Neural cell (in vitro differentiated cells): ENCODE measurements around the gene C1orf35.

Experiments
- EP300 ChIP-seq: fragments of 450-650 bp; conservative IDR thresholded peaks from 2 replicates; pipeline ENCODE4 v1.6.1; 2014; ENCODE audit warnings: antibody characterized with exemption, mild to moderate bottlenecking, moderate library complexity; ENCODE audit not compliant: poor library complexity, severe bottlenecking
- EZH2 ChIP-seq: fragments of 200-600, 300-800 bp; shearing (Covaris generic), sonication (generic); IDR thresholded peaks from 2 replicates; pipeline ENCODE4 v1.6.1; 2014; ENCODE audit warnings: antibody characterized with exemption, low read length, borderline replicate concordance, mild to moderate bottlenecking; ENCODE audit not compliant: insufficient read depth, poor library complexity, severe bottlenecking
- POLR2AphosphoS5 ChIP-seq: IDR thresholded peaks from 2 replicates; pipeline ENCODE4 v1.6.1; 2012
- RAD21 ChIP-seq: fragments of 450-650 bp; conservative IDR thresholded peaks from 2 replicates; pipeline ENCODE4 v1.6.1; 2014; ENCODE audit warnings: antibody characterized with exemption, mild to moderate bottlenecking, moderate library complexity
- TAF1 ChIP-seq: IDR thresholded peaks from 2 replicates; pipeline ENCODE4 v1.6.1; 2012; ENCODE audit warnings: low read depth
- TF ChIP-seq, protein P1 (sequence below): fragments of 450-650 bp; IDR thresholded peaks from 2 replicates; pipeline ENCODE4 v1.5.1; 2014; ENCODE audit warnings: antibody characterized with exemption, mild to moderate bottlenecking, moderate library complexity; ENCODE audit not compliant: poor library complexity, severe bottlenecking
- TF ChIP-seq, protein P2 (sequence below): IDR thresholded peaks from 2 replicates; pipeline ENCODE4 v1.6.1; 2012; ENCODE audit warnings: borderline replicate concordance

DNA sequence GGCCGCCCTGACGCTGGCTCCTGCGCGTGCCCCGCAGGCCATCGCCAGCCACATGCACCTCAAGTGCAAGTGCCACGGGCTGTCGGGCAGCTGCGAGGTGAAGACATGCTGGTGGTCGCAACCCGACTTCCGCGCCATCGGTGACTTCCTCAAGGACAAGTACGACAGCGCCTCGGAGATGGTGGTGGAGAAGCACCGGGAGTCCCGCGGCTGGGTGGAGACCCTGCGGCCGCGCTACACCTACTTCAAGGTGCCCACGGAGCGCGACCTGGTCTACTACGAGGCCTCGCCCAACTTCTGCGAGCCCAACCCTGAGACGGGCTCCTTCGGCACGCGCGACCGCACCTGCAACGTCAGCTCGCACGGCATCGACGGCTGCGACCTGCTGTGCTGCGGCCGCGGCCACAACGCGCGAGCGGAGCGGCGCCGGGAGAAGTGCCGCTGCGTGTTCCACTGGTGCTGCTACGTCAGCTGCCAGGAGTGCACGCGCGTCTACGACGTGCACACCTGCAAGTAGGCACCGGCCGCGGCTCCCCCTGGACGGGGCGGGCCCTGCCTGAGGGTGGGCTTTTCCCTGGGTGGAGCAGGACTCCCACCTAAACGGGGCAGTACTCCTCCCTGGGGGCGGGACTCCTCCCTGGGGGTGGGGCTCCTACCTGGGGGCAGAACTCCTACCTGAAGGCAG lies 44.0 kb downstream of the C1orf35 start:
- TF ChIP-seq, protein P1, sequence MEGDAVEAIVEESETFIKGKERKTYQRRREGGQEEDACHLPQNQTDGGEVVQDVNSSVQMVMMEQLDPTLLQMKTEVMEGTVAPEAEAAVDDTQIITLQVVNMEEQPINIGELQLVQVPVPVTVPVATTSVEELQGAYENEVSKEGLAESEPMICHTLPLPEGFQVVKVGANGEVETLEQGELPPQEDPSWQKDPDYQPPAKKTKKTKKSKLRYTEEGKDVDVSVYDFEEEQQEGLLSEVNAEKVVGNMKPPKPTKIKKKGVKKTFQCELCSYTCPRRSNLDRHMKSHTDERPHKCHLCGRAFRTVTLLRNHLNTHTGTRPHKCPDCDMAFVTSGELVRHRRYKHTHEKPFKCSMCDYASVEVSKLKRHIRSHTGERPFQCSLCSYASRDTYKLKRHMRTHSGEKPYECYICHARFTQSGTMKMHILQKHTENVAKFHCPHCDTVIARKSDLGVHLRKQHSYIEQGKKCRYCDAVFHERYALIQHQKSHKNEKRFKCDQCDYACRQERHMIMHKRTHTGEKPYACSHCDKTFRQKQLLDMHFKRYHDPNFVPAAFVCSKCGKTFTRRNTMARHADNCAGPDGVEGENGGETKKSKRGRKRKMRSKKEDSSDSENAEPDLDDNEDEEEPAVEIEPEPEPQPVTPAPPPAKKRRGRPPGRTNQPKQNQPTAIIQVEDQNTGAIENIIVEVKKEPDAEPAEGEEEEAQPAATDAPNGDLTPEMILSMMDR = no peak
- TF ChIP-seq EP300 (no peak), RAD21 (no peak), TAF1 (no peak), EZH2 (no peak), POLR2AphosphoS5 (no peak)
- TF ChIP-seq, protein P2, sequence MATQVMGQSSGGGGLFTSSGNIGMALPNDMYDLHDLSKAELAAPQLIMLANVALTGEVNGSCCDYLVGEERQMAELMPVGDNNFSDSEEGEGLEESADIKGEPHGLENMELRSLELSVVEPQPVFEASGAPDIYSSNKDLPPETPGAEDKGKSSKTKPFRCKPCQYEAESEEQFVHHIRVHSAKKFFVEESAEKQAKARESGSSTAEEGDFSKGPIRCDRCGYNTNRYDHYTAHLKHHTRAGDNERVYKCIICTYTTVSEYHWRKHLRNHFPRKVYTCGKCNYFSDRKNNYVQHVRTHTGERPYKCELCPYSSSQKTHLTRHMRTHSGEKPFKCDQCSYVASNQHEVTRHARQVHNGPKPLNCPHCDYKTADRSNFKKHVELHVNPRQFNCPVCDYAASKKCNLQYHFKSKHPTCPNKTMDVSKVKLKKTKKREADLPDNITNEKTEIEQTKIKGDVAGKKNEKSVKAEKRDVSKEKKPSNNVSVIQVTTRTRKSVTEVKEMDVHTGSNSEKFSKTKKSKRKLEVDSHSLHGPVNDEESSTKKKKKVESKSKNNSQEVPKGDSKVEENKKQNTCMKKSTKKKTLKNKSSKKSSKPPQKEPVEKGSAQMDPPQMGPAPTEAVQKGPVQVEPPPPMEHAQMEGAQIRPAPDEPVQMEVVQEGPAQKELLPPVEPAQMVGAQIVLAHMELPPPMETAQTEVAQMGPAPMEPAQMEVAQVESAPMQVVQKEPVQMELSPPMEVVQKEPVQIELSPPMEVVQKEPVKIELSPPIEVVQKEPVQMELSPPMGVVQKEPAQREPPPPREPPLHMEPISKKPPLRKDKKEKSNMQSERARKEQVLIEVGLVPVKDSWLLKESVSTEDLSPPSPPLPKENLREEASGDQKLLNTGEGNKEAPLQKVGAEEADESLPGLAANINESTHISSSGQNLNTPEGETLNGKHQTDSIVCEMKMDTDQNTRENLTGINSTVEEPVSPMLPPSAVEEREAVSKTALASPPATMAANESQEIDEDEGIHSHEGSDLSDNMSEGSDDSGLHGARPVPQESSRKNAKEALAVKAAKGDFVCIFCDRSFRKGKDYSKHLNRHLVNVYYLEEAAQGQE = no peak
